Kidney (tissue), 14 donors: ENCODE results near the gene ZNF609. TPM values are rescaled to one million over a fixed set of nuclear protein-coding genes. Genes with fewer than 3 reads are reported as not detected.
A peak's percentile ranks its signal among the peaks of the same experiment; 100 is the strongest.

Experiments used
- DNase-seq, 5 donors: peaks; one replicate each; pipeline ENCODE4 v3.0.0-alpha.2; 2013 to 2020
- FAIRE-seq: peaks from 2 replicates; lab custom pipeline; 2012; peaks lifted over from hg19 to GRCh38; lab: Jason Lieb, UNC
- H3K27ac ChIP-seq, 2 donors: one replicate each; pipeline ENCODE4 v1.7.0; 2013; ENCODE audit warnings: low read depth in 2 of 2, low read length in 2 of 2, inconsistent platforms in 1 of 2
- H3K27me3 ChIP-seq: one replicate; pipeline ENCODE4 v1.7.1; 2013; ENCODE audit warnings: low read length, inconsistent platforms; ENCODE audit not compliant: control insufficient read depth, insufficient read depth
- H3K36me3 ChIP-seq, 3 donors: one replicate each; pipeline versions ENCODE4 v1.7.0 to v1.7.1; 2013; ENCODE audit warnings: low read length in 3 of 3, control low read depth in 1 of 3, inconsistent platforms in 1 of 3; ENCODE audit not compliant: insufficient read depth in 3 of 3, control insufficient read depth in 2 of 3
- H3K4me1 ChIP-seq, 3 donors: one replicate each; pipeline versions ENCODE4 v1.7.0 to v1.7.1; 2013; ENCODE audit warnings: low read length in 3 of 3, inconsistent platforms in 1 of 3, low read depth in 1 of 3; ENCODE audit not compliant: control insufficient read depth in 2 of 3, insufficient read depth in 2 of 3
- H3K4me3 ChIP-seq, 3 donors: one replicate each; pipeline versions ENCODE4 v1.7.0 to v1.8.1; 2013; ENCODE audit warnings: low read length in 3 of 3, control low read depth in 1 of 3, inconsistent platforms in 1 of 3
- H3K9ac ChIP-seq, 3 donors: one replicate each; pipeline versions ENCODE4 v1.7.0 to v1.7.1; 2013; ENCODE audit warnings: low read length in 3 of 3, control low read depth in 1 of 3, inconsistent platforms in 1 of 3
- H3K9me3 ChIP-seq, 3 donors: one replicate each; pipeline versions ENCODE4 v1.7.0 to v1.7.1; 2013; ENCODE audit warnings: low read length in 3 of 3, control low read depth in 1 of 3, inconsistent platforms in 1 of 3; ENCODE audit not compliant: control insufficient read depth in 2 of 3, insufficient read depth in 1 of 3
- CTCF ChIP-seq: IDR thresholded peaks from 3 replicates; pipeline ENCODE4 v1.5.1; 2012; ENCODE audit warnings: mild to moderate bottlenecking, moderate library complexity, borderline replicate concordance; ENCODE audit not compliant: insufficient read depth; ENCODE audit errors: extremely low read depth
- intact Hi-C: fragments of 100-400 bp; cut with DNase I; formaldehyde crosslinking; loops from one replicate; pipeline ENCODE4 v1.11.1; 2022
- polyA plus RNA-seq: library from polyadenylated mRNA; stranded (reverse); fragments of 350-450 nt; fragmentation: Illumina TruSeq; extraction: RNeasy Lipid Tissue Mini Kit (QIAGEN cat#74804); gene quantifications from one replicate; pipeline ENCODE4 v1.2.3, GENCODE V29; 2014; ENCODE audit warnings: low read depth, low replicate concordance; ENCODE audit not compliant: insufficient read depth
- total RNA-seq: library from RNA; stranded (reverse); fragmentation: NEBNext Ultra II Directional; extraction: Animal tissue kit (Norgen Biotek cat#: 25700); gene quantifications from one replicate; pipeline ENCODE4 v1.2.1, GENCODE V29; 2021
- donor health status: control.
- donor health status: control.
- donor health status: control.
- donor health status: control.
- donor health status: control.
- donor health status: DM: yes; HTN: yes; CAD: no.
- donor health status: Normal renal cell carcinoma (clear cell type).

The ZNF609 gene
- total and polyA plus RNA-seq, 2 donors from 2014 or later = 3.1 to 37.2 TPM

- no peak for TF ChIP-seq CTCF
- intact Hi-C loops = no loop called here
- Histone ChIP-seq H3K27me3 (no peaks in the 10 kb centered on the region), H3K36me3 (no peaks in the 10 kb centered on the region), H3K27ac (peak overlapping the region; percentile 23 to 71), H3K9me3 (peaks cover 0 to 4% (median 0%) of the 10 kb centered on the region in 3 donors), H3K4me1 (peaks cover 13 to 34% (median 18%) of the 10 kb centered on the region in 3 donors), H3K4me3 (peak overlapping the region in 1 of 3 donors; percentile 1), H3K9ac (peak overlapping the region in 1 of 3 donors; percentile 14)
- DNase-seq (peak in 4 of 5 donors; percentile 79 to 95 (median 92)), FAIRE-seq (no peak)
Measured at GRCh38 chr15:64634576-64635498, 174.5 kb downstream of the ZNF609 start.

DNA sequence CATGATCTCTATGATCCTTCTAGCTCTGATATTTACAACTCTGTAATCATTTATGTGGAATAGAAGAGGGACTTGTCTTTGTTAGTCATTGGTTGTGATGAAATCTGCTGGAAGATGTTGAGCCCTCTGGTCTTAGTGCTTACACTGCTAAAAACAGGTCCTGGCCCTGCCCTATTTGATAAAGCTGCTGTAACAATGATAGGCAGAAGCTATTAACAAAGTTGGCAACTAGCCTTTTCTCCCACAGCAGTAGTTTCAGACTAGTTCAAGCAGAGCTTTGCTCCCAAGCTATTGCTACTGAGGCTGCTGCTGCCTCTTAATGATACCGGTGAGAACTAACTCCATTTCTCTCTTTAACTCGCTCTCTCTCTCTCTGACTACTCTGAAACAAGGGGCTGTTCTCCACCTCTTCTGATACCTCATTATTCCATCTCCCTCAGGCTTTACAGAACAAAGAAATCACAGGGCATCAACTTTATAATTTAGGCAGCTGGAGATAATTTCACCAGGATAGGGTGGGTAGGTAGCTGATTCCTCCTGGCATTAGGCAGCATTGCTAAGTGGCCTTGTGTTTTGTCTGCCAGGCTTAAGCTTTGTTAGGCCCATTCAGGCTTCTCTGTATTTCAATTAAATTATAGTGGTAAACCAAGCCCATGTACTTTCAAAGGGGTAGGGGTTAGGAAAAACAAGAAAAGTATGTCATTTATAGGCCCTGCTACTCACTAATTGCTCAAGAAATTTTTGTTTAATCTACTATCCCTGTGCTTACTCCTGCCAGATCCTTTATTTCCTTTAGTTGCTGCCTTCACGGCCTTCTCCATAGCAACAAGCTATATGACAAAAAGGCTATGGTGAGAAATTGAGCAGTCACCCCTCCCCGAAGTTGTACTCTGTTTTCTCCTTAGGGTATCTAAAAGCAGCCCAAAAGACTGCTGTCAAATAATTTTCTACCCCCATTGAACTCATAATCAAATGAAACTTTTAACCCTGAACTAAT lies 175.4 kb downstream of the ZNF609 start:
- peak in 2 of 5 donors; percentile 64 to 78 for DNase-seq
- Histone ChIP-seq H3K27ac (peak overlapping the region; percentile 6 to 71), H3K4me1 (peaks cover 13 to 34% (median 18%) of the 10 kb centered on the region in 3 donors), H3K9ac (peak overlapping the region in 1 of 3 donors; percentile 14), H3K4me3 (no peak overlapping the region), H3K36me3 (no peaks in the 10 kb centered on the region), H3K9me3 (peaks cover 0 to 4% (median 0%) of the 10 kb centered on the region in 3 donors), H3K27me3 (no peaks in the 10 kb centered on the region)
- peak; percentile 8 for FAIRE-seq
- intact Hi-C loops = no loop called here
- TF ChIP-seq CTCF = no peak

- FAIRE-seq (no peak), DNase-seq (no peak)
- H3K9me3 ChIP-seq = peaks cover 0 to 4% (median 0%) of the 10 kb centered on the region in 3 donors
- no peaks in the 10 kb centered on the region for H3K36me3 ChIP-seq
- no peak for TF ChIP-seq CTCF
- intact Hi-C loops = no loop called here
- no peaks in the 10 kb centered on the region for H3K27me3 ChIP-seq
- peaks cover 13 to 34% (median 18%) of the 10 kb centered on the region in 3 donors for H3K4me1 ChIP-seq
- no peak overlapping the region for H3K9ac ChIP-seq
- H3K4me3 ChIP-seq = no peak overlapping the region
- H3K27ac ChIP-seq = peak overlapping the region; percentile 4 to 15
Measured at GRCh38 chr15:64636556-64636955, 176.2 kb downstream of the ZNF609 start.
